ENCODE measurements around the gene SELENOS.

The SELENOS gene

GRCh38 chr15:101310508-101310907 lies 33.2 kb upstream of the SELENOS start:
- Histone ChIP-seq H3K4me1 (no peaks in the 10 kb centered on the region), H3K27ac (no peak overlapping the region)
- no peak for TF ChIP-seq CTCF (IDR thresholded peaks at IDR 0.05)

GRCh38 chr15:101310161-101310480 lies 32.8 kb upstream of the SELENOS start:
- no peaks in the 10 kb centered on the region for H3K79me2 ChIP-seq
- H3K36me3 ChIP-seq (ENCODE audit: control insufficient read depth, insufficient read depth, low read length): no peaks in the 10 kb centered on the region
- TF ChIP-seq CTCF (IDR thresholded peaks at IDR 0.05): no peak
- H2AFZ ChIP-seq: no peak overlapping the region
- H3K4me1 ChIP-seq: no peaks in the 10 kb centered on the region
- H3K9me3 ChIP-seq (ENCODE audit: control insufficient read depth, low read length): no peaks in the 10 kb centered on the region
- H3K9ac ChIP-seq: no peak overlapping the region
- no peak overlapping the region for H3K4me2 ChIP-seq (ENCODE audit: low read length)
- no peaks in the 10 kb centered on the region for H3K27me3 ChIP-seq (ENCODE audit: control insufficient read depth, insufficient read depth, low read length)
- H3K27ac ChIP-seq: no peak overlapping the region
- H3K4me3 ChIP-seq (ENCODE audit: low read depth, low read length): no peak overlapping the region

More at GRCh38 chr15:101310508-101310907, 33.2 kb upstream of the SELENOS start:
- no peaks in the 10 kb centered on the region for H3K9me3 ChIP-seq (ENCODE audit: control insufficient read depth, low read length)
- no peak overlapping the region for H3K4me2 ChIP-seq (ENCODE audit: low read length)
- H2AFZ ChIP-seq: no peak overlapping the region
- no peak overlapping the region for H3K4me3 ChIP-seq (ENCODE audit: low read depth, low read length)
- no peak overlapping the region for H3K9ac ChIP-seq
- no peaks in the 10 kb centered on the region for H3K36me3 ChIP-seq (ENCODE audit: control insufficient read depth, insufficient read depth, low read length)
- no peaks in the 10 kb centered on the region for H3K79me2 ChIP-seq
- no peaks in the 10 kb centered on the region for H3K27me3 ChIP-seq (ENCODE audit: control insufficient read depth, insufficient read depth, low read length)

- no peaks in the 10 kb centered on the region for H3K9me3 ChIP-seq (ENCODE audit: control insufficient read depth, low read length)
- H3K27ac ChIP-seq: no peak overlapping the region
- no peak for TF ChIP-seq CTCF (IDR thresholded peaks at IDR 0.05)
- no peaks in the 10 kb centered on the region for H3K36me3 ChIP-seq (ENCODE audit: control insufficient read depth, insufficient read depth, low read length)
- no peak overlapping the region for H3K9ac ChIP-seq
- H3K4me1 ChIP-seq: no peaks in the 10 kb centered on the region
- H3K4me3 ChIP-seq (ENCODE audit: low read depth, low read length): no peak overlapping the region
- no peak overlapping the region for H2AFZ ChIP-seq
- H3K79me2 ChIP-seq: no peaks in the 10 kb centered on the region
- H3K27me3 ChIP-seq (ENCODE audit: control insufficient read depth, insufficient read depth, low read length): no peaks in the 10 kb centered on the region
- H3K4me2 ChIP-seq (ENCODE audit: low read length): no peak overlapping the region
These were observed 32.3 kb upstream of the SELENOS start for GRCh38 chr15:101309436-101310160.

GRCh38 chr15:101308604-101309435 lies 31.5 kb upstream of the SELENOS start:
- Histone ChIP-seq H3K36me3 (ENCODE audit: control insufficient read depth, insufficient read depth, low read length) (no peaks in the 10 kb centered on the region), H3K4me1 (no peaks in the 10 kb centered on the region), H3K9ac (no peak overlapping the region), H2AFZ (no peak overlapping the region), H3K27ac (no peak overlapping the region), H3K79me2 (no peaks in the 10 kb centered on the region), H3K4me3 (ENCODE audit: low read depth, low read length) (no peak overlapping the region), H3K4me2 (ENCODE audit: low read length) (no peak overlapping the region), H3K27me3 (ENCODE audit: control insufficient read depth, insufficient read depth, low read length) (no peaks in the 10 kb centered on the region), H3K9me3 (ENCODE audit: control insufficient read depth, low read length) (no peaks in the 10 kb centered on the region)
- no peak for TF ChIP-seq CTCF (IDR thresholded peaks at IDR 0.05)
